ENCODE measurements around the gene EGFLAM. TPM values are rescaled to one million over a fixed set of nuclear protein-coding genes. Genes with fewer than 3 reads are reported as not detected.

Gene EGFLAM
- total RNA-seq, 1 experiment from 2014 or later: not detected

GRCh38 chr5:38240212-38240611 lies 18.1 kb upstream of the EGFLAM start:
- CTCF ChIA-PET: no interaction called here
- POLR2A ChIA-PET: no interaction called here
- 0 out of 2 replicates have a peak, but pooled peaks cover 4% of the 10 kb centered on the region for H3K9me3 ChIP-seq
- intact Hi-C loops (cut with micrococcal nuclease; ENCODE audit: unreplicated experiment): no loop called here
- H3K27me3 ChIP-seq (replicated peaks; ENCODE audit: control insufficient read depth, insufficient read depth, low read length): peaks cover 2% of the 10 kb centered on the region
- H3K36me3 ChIP-seq (ENCODE audit: control insufficient read depth, insufficient read depth, low read length): no peaks in the 10 kb centered on the region
- peaks cover 20% of the 10 kb centered on the region for H3K27me3 Mint-ChIP-seq (ENCODE audit: insufficient read depth, unreplicated experiment)
- no peak for TF ChIP-seq CTCF (IDR thresholded peaks at IDR 0.05; ENCODE audit: insufficient read depth in 1 of 2, low read depth in 1 of 2, low read length in 1 of 2, severe bottlenecking in 1 of 2, unreplicated experiment in 1 of 2)
- no peak overlapping the region for H3K4me3 Mint-ChIP-seq (ENCODE audit: unreplicated experiment)
- DNase-seq: no peak
- no TSS peak for BruUV-seq (replicated peaks)
- no peaks in the 10 kb centered on the region for H3K4me1 Mint-ChIP-seq (ENCODE audit: low read depth, unreplicated experiment)
- H3K27ac Mint-ChIP-seq (ENCODE audit: unreplicated experiment): no peak overlapping the region
- H3K9me3 Mint-ChIP-seq (ENCODE audit: unreplicated experiment): peaks cover 8% of the 10 kb centered on the region
- no peaks in the 10 kb centered on the region for H3K4me1 ChIP-seq
- no peaks in the 10 kb centered on the region for H3K36me3 Mint-ChIP-seq (ENCODE audit: insufficient read depth, unreplicated experiment)
- no peak overlapping the region for H3K4me3 ChIP-seq (ENCODE audit: low read depth, low read length)

GRCh38 chr5:38241655-38242054 lies 16.7 kb upstream of the EGFLAM start:
- no peak for TF ChIP-seq CTCF (IDR thresholded peaks at IDR 0.05; ENCODE audit: insufficient read depth in 1 of 2, low read depth in 1 of 2, low read length in 1 of 2, severe bottlenecking in 1 of 2, unreplicated experiment in 1 of 2)
- Histone ChIP-seq H3K4me3 (ENCODE audit: low read depth, low read length) (no peak overlapping the region), H3K36me3 (ENCODE audit: control insufficient read depth, insufficient read depth, low read length) (no peaks in the 10 kb centered on the region), H3K4me1 (no peaks in the 10 kb centered on the region), H3K9me3 (no peaks in the 10 kb centered on the region), H3K27me3 (replicated peaks; ENCODE audit: control insufficient read depth, insufficient read depth, low read length) (peaks cover 2% of the 10 kb centered on the region)
- BruUV-seq (replicated peaks): no TSS peak
- intact Hi-C loops (cut with micrococcal nuclease; ENCODE audit: unreplicated experiment): no loop called here
- Mint-ChIP-seq H3K27ac (ENCODE audit: unreplicated experiment) (no peak overlapping the region), H3K4me3 (ENCODE audit: unreplicated experiment) (no peak overlapping the region), H3K9me3 (ENCODE audit: unreplicated experiment) (no peaks in the 10 kb centered on the region), H3K36me3 (ENCODE audit: insufficient read depth, unreplicated experiment) (no peaks in the 10 kb centered on the region), H3K4me1 (ENCODE audit: low read depth, unreplicated experiment) (no peaks in the 10 kb centered on the region), H3K27me3 (ENCODE audit: insufficient read depth, unreplicated experiment) (peaks cover 26% of the 10 kb centered on the region)
- POLR2A ChIA-PET: interaction anchor here (0.6 kb wide), 1 partner anchor 591 kb away, joined by 3 read pairs; no protein-coding TSS in a partner anchor
- no peak for DNase-seq
- CTCF ChIA-PET: no interaction called here

DNA sequence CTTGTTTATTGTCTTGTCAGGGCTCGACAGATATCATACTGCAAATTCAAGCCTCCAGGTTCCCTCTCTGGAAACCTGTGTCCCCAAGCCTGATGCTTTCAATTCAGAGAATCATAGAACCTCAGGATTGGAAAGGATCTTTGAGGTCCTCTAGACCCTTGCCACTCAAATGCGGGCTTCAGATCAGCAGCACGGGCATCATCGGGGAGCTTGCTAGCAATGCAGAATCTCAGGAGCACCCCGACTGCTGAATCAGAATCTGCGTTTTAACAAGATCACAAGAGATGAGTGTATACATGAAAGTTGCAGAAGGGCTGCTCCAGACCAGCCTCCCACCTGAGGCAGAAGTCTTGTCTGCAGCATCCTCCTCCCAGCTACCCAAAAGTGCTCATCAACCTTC lies 13.1 kb upstream of the EGFLAM start:
- intact Hi-C loops (cut with micrococcal nuclease; ENCODE audit: unreplicated experiment): no loop called here
- ChIA-PET POLR2A (no interaction called here), CTCF (no interaction called here)
- H3K4me1 Mint-ChIP-seq (ENCODE audit: low read depth, unreplicated experiment): no peaks in the 10 kb centered on the region
- Histone ChIP-seq H3K9me3 (no peaks in the 10 kb centered on the region), H3K4me3 (ENCODE audit: low read depth, low read length) (no peak overlapping the region), H3K27me3 (replicated peaks; ENCODE audit: control insufficient read depth, insufficient read depth, low read length) (peaks cover 2% of the 10 kb centered on the region), H3K36me3 (ENCODE audit: control insufficient read depth, insufficient read depth, low read length) (no peaks in the 10 kb centered on the region), H3K4me1 (no peaks in the 10 kb centered on the region)
- H3K4me3 Mint-ChIP-seq (ENCODE audit: unreplicated experiment): no peak overlapping the region
- peaks cover 30% of the 10 kb centered on the region for H3K27me3 Mint-ChIP-seq (ENCODE audit: insufficient read depth, unreplicated experiment)
- no peak overlapping the region for H3K27ac Mint-ChIP-seq (ENCODE audit: unreplicated experiment)
- H3K36me3 Mint-ChIP-seq (ENCODE audit: insufficient read depth, unreplicated experiment): no peaks in the 10 kb centered on the region
- H3K9me3 Mint-ChIP-seq (ENCODE audit: unreplicated experiment): no peaks in the 10 kb centered on the region
- no peak for TF ChIP-seq CTCF (IDR thresholded peaks at IDR 0.05; ENCODE audit: insufficient read depth in 1 of 2, low read depth in 1 of 2, low read length in 1 of 2, severe bottlenecking in 1 of 2, unreplicated experiment in 1 of 2)
- BruUV-seq (replicated peaks): no TSS peak
- DNase-seq: no peak

All from Caco-2 (cell line).